ENCODE measurements around the gene IMP4.

The IMP4 gene

DNA sequence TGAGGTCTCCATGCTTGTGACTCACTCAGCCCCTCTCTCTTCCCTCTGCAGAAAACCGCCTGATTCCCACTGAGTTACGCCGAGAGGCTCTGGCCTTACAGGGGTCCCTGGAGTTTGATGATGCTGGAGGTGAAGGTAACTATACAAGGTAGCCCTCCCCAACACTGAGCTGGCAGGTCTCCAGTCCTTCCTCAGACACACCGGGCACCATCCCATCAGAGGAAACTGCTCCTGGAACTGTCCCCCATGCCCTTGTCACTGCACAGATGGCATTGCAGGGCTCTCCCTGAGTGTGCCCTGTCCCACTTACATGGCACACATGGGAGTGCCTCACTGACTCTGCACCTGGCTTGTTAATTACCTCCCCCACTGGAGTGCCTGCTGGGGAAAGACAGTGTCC lies 1.9 kb downstream of the IMP4 start:
- TF ChIP-seq, protein P1, sequence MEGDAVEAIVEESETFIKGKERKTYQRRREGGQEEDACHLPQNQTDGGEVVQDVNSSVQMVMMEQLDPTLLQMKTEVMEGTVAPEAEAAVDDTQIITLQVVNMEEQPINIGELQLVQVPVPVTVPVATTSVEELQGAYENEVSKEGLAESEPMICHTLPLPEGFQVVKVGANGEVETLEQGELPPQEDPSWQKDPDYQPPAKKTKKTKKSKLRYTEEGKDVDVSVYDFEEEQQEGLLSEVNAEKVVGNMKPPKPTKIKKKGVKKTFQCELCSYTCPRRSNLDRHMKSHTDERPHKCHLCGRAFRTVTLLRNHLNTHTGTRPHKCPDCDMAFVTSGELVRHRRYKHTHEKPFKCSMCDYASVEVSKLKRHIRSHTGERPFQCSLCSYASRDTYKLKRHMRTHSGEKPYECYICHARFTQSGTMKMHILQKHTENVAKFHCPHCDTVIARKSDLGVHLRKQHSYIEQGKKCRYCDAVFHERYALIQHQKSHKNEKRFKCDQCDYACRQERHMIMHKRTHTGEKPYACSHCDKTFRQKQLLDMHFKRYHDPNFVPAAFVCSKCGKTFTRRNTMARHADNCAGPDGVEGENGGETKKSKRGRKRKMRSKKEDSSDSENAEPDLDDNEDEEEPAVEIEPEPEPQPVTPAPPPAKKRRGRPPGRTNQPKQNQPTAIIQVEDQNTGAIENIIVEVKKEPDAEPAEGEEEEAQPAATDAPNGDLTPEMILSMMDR (IDR thresholded peaks at IDR 0.05; ENCODE audit: insufficient read depth, low read depth, low read length, missing control alignments), result no peak
- DNase-seq (ENCODE audit: low read depth), result no peak
- no peak overlapping the region for H3K4me3 ChIP-seq (ENCODE audit: low read depth, low read length)

DNA sequence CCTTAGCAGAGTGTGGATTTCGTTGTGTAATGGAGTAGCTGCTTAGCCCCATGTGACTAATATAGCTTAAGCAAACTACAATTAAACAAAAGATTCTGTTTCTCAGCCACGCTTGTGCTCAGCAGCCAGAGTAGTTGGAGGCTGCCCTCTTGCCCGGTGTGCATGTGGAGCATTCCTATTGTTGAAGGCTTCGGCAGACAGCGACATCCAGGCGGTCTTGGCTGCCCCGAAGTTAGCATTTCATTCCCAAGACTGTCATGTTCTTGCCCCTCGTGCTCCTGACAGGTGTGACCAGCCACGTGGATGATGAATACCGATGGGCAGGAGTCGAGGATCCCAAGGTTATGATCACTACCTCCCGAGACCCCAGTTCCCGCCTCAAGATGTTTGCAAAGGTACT lies 2.4 kb downstream of the IMP4 start:
- no peak for DNase-seq (ENCODE audit: low read depth)
- no peak overlapping the region for H3K4me3 ChIP-seq (ENCODE audit: low read depth, low read length)
- TF ChIP-seq, protein P1 (IDR thresholded peaks at IDR 0.05; ENCODE audit: insufficient read depth, low read depth, low read length, missing control alignments), result no peak

DNA sequence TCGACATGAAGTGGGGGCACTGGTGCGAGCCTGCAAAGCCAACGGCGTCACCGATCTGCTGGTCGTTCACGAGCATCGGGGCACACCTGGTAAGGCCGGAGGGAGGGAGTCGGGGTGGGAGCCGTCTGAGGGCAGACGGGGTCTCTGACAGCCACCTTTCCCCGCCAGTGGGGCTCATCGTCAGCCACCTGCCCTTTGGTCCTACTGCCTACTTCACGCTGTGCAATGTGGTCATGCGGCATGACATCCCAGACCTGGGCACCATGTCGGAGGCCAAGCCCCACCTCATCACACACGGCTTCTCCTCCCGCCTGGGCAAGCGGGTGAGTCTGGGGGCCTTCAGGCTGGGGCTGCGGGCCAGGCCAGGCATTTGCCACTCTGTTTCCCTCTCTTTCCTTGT lies 2.9 kb downstream of the IMP4 start:
- no peak overlapping the region for H3K4me3 ChIP-seq (ENCODE audit: low read depth, low read length)
- no peak for DNase-seq (ENCODE audit: low read depth)
- TF ChIP-seq, protein P1 (IDR thresholded peaks at IDR 0.05; ENCODE audit: insufficient read depth, low read depth, low read length, missing control alignments), result no peak

DNA sequence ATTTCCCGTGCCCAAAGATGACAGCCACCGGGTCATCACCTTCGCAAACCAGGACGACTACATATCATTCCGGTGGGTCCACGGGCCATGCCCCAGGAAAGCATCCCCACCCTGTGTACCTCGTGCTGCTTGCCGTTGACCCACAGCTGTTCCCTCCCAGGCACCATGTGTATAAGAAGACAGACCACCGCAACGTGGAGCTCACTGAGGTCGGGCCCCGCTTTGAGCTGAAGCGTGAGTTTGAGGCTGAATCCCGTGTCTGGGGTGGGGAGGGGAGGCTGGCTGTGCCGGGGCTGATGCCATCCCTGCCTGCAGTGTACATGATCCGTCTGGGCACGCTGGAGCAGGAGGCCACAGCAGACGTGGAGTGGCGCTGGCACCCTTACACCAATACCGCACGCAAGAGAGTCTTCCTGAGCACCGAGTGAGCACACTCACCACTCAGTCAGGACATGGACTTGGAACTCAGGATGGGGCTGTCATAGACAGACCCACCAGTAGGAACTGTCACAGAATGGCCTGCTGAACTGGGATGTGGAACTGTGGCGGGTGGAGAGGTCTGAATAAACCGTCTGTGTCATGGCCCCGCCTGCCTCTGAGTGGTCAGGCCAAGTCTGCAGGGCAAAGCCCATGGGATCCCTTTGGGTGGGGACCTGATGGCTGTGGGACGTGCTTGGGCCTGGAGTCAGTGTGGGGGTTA lies 3.5 kb downstream of the IMP4 start:
- no peak overlapping the region for H3K4me3 ChIP-seq (ENCODE audit: low read depth, low read length)

DNA sequence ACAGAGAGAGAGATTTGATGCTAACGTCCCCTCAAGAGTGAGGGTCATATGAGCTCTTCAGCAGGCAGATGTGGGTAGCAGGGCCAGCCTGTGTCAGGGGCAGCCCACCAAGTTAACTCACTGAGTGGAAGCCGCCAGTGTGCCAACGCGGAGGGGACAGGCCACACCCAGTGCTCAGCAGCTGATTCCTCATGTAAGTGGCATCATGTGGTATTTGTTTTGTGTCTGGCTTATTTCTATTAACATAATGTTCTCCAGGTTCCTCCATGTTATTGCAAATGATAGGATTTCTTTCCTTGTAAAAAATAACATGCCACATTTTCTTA lies 4.0 kb downstream of the IMP4 start:
- H3K4me3 ChIP-seq (ENCODE audit: low read depth, low read length), result no peak overlapping the region
- TF ChIP-seq, protein P1 (IDR thresholded peaks at IDR 0.05; ENCODE audit: insufficient read depth, low read depth, low read length, missing control alignments), result no peak
- no peak for DNase-seq (ENCODE audit: low read depth)

More for the DNA sequence above, 3.5 kb downstream of the IMP4 start:
- no peak for DNase-seq (ENCODE audit: low read depth)
- TF ChIP-seq, protein P1 (IDR thresholded peaks at IDR 0.05; ENCODE audit: insufficient read depth, low read depth, low read length, missing control alignments), result no peak

DNA sequence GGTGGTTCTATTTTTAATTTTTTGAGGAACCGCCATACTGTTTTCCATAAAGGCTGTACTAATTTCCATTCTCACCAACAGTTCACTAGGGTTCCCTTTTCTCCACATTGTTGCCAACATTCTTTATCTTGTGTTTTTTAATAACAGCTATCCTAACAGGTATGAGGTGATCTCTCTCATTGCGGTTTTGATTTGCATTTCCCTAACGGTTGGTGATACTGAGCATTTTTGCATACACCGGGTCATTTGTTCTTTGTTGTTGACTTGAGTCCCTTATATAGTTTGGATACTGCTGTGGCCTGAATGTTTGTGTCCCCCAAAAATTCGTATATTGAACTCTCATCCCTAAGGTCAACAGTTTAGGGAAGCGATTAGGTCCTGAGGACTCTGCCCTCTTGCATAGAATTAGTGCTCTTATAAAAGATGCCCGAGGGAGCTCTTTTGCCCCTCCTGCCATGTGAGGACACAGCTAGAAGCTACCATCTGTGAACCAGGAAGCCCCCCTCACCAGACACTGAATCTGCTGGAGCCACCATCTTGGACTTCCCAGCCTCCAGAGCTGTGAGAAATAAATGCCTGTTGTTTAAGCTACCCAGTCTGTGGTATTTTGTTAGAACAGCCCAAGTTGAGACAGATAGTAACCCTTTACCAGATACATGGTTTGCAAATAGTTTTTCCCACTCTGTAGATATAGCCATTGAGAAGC lies 4.7 kb downstream of the IMP4 start:
- DNase-seq (ENCODE audit: low read depth), result no peak
- TF ChIP-seq, protein P1 (IDR thresholded peaks at IDR 0.05; ENCODE audit: insufficient read depth, low read depth, low read length, missing control alignments), result no peak
- H3K4me3 ChIP-seq (ENCODE audit: low read depth, low read length), result no peak overlapping the region
